GM18505 (cell line): Measurements from ENCODE around the gene NRP1.

Experiments
- ATAC-seq: cut with Tn5 transposase; IDR thresholded peaks from one replicate; pipeline ENCODE4 v1.9.1; 2021; ENCODE audit not compliant: unreplicated experiment
- POLR2A ChIP-seq: IDR thresholded peaks from 4 replicates; pipeline ENCODE4 v1.6.1; 2011; ENCODE audit warnings: borderline replicate concordance; ENCODE audit not compliant: insufficient read depth, insufficient read length; ENCODE audit errors: extremely low read depth

Gene NRP1

GRCh38 chr10:33265621-33266020 is 68.8 kb downstream of the NRP1 start:
- TF ChIP-seq POLR2A, result no peak
- ATAC-seq, result no peak

- no peak for ATAC-seq
- no peak for TF ChIP-seq POLR2A
Measured at GRCh38 chr10:33263453-33263852, 71.0 kb downstream of the NRP1 start.

- no peak for TF ChIP-seq POLR2A
- ATAC-seq, result no peak
Measured at GRCh38 chr10:33262871-33263270, 71.6 kb downstream of the NRP1 start.

- no peak for TF ChIP-seq POLR2A
- ATAC-seq, result no peak
Measured at GRCh38 chr10:33260403-33261149, 73.9 kb downstream of the NRP1 start.

- no peak for TF ChIP-seq POLR2A
- ATAC-seq, result no peak
Measured at GRCh38 chr10:33258967-33259366, 75.5 kb downstream of the NRP1 start.

GRCh38 chr10:33257439-33258080 is 76.9 kb downstream of the NRP1 start:
- ATAC-seq, result no peak
- no peak for TF ChIP-seq POLR2A

GRCh38 chr10:33256458-33256857 is 78.0 kb downstream of the NRP1 start:
- no peak for ATAC-seq
- no peak for TF ChIP-seq POLR2A

GRCh38 chr10:33254556-33255160 is 79.8 kb downstream of the NRP1 start:
- ATAC-seq, result no peak
- TF ChIP-seq POLR2A, result no peak

- TF ChIP-seq POLR2A, result no peak
- no peak for ATAC-seq
Measured at GRCh38 chr10:33253411-33253810, 81.1 kb downstream of the NRP1 start.

- no peak for ATAC-seq
- no peak for TF ChIP-seq POLR2A
Measured at GRCh38 chr10:33252794-33253203, 81.7 kb downstream of the NRP1 start.

GRCh38 chr10:33252324-33252723 is 82.1 kb downstream of the NRP1 start:
- no peak for TF ChIP-seq POLR2A
- ATAC-seq, result no peak

- no peak for ATAC-seq
- TF ChIP-seq POLR2A, result no peak
Measured at GRCh38 chr10:33249659-33250345, 84.7 kb downstream of the NRP1 start.

- no peak for ATAC-seq
- TF ChIP-seq POLR2A, result no peak
Measured at GRCh38 chr10:33249137-33249536, 85.3 kb downstream of the NRP1 start.

GRCh38 chr10:33248638-33249037 is 85.8 kb downstream of the NRP1 start:
- ATAC-seq, result no peak
- no peak for TF ChIP-seq POLR2A

GRCh38 chr10:33247221-33247922 is 87.1 kb downstream of the NRP1 start:
- ATAC-seq, result no peak
- TF ChIP-seq POLR2A, result no peak
